ENCODE data around the gene IZUMO1. TPM values are rescaled to one million over a fixed set of nuclear protein-coding genes. Genes with fewer than 3 reads are reported as not detected.
"Not testable (repeated sequence)": the region's sequence is repeated elsewhere in the genome, so short reads cannot be mapped to it uniquely, and the experiment has no call there.

The IZUMO1 gene
- total RNA-seq, 2 donors from 2014 or later: 1.6 to 14.5 TPM

DNA sequence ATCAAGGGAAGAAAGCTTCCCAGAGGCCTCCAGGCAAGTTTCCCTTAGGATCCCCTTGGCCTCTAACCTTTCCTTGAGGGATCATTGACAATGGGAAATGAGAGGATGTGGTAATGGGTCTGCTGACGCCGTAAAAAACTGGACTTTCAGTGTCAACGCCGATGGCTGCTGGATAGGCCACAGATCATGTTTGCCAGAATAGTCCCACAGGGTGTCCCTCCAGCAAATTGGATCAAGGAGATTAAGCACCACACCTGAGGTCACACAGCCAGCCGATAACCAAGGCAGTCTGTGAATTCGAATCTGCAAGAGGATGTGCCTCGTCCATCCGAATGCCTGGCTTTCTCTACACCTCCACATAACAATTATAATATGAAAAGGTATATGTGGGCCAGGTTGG is 46.6 kb upstream of the IZUMO1 start:
- no peak overlapping the region for H3K27ac ChIP-seq

DNA sequence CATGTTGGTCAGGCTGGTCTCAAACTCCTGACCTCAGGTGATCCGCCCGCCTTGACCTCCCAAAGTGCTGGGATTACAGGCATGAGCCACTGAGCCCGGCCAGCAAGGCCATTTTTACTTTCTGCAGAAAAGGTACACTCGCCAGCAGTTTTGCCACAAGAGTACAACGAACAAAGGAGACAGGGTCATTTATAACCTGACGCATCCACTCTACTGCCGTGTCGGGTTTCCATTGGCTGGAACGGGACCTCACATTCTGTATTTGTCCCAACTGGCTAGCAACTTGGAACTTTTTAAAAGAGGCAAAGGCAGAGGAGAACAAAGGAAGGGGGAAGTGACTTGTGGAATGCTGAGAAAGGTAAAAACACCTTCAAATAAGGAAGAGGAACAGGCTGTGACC is 40.6 kb upstream of the IZUMO1 start:
- intact Hi-C loops (cut with DNase I); H3K36me3 ChIP-seq (replicated peaks in 1 of 2; ENCODE audit: insufficient read depth in 1 of 2, low read depth in 2 of 2); DNase-seq; H3K9me3 ChIP-seq; H3K27ac ChIP-seq; H3K4me3 ChIP-seq; H3K27me3 ChIP-seq; ATAC-seq: not testable (repeated sequence)
- WGBS, 2 donors: 80 to 89% methylated on average over 9 of the region's 9 CpGs
- H3K4me1 ChIP-seq: peaks cover 12% of the 10 kb centered on the region

More for the DNA sequence above, 46.6 kb upstream of the IZUMO1 start:
- DNase-seq (no peak), ATAC-seq (no peak)
- WGBS, 2 donors: 68 to 76% methylated on average over 8 of the region's 8 CpGs
- H3K9me3 ChIP-seq: no peaks in the 10 kb centered on the region
- peaks cover 17% of the 10 kb centered on the region for H3K4me1 ChIP-seq
- H3K27me3 ChIP-seq: no peaks in the 10 kb centered on the region
- intact Hi-C loops (cut with DNase I): no loop called here
- no peak overlapping the region for H3K4me3 ChIP-seq
- H3K36me3 ChIP-seq (replicated peaks in 1 of 2; ENCODE audit: insufficient read depth in 1 of 2, low read depth in 2 of 2): no peaks in the 10 kb centered on the region
- TF ChIP-seq, protein P1, sequence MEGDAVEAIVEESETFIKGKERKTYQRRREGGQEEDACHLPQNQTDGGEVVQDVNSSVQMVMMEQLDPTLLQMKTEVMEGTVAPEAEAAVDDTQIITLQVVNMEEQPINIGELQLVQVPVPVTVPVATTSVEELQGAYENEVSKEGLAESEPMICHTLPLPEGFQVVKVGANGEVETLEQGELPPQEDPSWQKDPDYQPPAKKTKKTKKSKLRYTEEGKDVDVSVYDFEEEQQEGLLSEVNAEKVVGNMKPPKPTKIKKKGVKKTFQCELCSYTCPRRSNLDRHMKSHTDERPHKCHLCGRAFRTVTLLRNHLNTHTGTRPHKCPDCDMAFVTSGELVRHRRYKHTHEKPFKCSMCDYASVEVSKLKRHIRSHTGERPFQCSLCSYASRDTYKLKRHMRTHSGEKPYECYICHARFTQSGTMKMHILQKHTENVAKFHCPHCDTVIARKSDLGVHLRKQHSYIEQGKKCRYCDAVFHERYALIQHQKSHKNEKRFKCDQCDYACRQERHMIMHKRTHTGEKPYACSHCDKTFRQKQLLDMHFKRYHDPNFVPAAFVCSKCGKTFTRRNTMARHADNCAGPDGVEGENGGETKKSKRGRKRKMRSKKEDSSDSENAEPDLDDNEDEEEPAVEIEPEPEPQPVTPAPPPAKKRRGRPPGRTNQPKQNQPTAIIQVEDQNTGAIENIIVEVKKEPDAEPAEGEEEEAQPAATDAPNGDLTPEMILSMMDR (IDR thresholded peaks at IDR 0.05): no peak
- no peak for TF ChIP-seq POLR2A (IDR thresholded peaks at IDR 0.05)

DNA sequence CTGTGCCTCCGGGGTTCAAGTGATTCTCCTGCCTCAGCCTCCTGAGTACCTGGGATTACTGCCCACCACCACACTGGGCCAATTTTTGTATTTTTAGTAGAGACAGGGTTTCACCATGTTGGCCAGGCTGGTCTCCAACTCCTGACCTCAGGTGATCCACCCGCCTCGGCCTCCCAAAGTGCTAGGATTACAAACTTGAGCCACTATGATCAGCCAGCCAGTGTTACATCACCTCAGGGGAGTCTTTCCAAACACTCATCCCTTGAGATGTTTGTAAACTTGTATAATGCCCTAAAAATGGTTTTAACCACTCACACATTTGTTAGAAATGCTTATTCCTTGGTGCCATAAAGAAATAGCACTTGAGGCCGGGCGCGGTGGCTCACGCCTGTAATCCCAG is 39.7 kb upstream of the IZUMO1 start:
- peaks cover 21% of the 10 kb centered on the region for H3K4me1 ChIP-seq
- intact Hi-C loops (cut with DNase I); H3K27ac ChIP-seq; H3K27me3 ChIP-seq; H3K36me3 ChIP-seq (replicated peaks in 1 of 2; ENCODE audit: insufficient read depth in 1 of 2, low read depth in 2 of 2); H3K4me3 ChIP-seq; H3K9me3 ChIP-seq; DNase-seq; ATAC-seq: not testable (repeated sequence)
- 86 to 87% methylated on average over 7 of the region's 7 CpGs for WGBS, 2 donors

DNA sequence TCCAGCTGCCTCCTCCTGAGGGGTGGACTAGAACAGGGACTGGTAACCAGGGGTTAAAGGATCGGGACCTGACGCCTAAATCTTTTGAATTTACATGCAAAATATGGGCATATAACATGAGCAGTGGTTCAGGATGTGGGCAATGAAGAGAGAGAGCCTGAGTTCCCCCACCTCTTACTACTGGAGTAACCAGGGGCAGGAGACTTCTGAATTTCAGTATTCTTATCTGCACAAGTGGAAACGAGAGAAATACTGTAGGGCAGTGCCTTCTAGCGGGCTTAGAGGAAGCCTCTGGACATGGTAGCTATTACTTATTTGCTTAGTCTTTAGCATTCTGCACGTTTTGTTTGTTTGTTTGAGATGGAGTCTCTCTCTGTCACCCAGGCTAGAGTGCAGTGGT is 37.8 kb upstream of the IZUMO1 start:
- no peak for ATAC-seq
- Histone ChIP-seq H3K27ac (peak overlapping the region in 3 of 4 donors; percentile 42 to 66 (median 49)), H3K4me1 (peaks cover 38% of the 10 kb centered on the region), H3K27me3 (no peaks in the 10 kb centered on the region), H3K9me3 (no peaks in the 10 kb centered on the region), H3K36me3 (replicated peaks in 1 of 2; ENCODE audit: insufficient read depth in 1 of 2, low read depth in 2 of 2) (no peaks in the 10 kb centered on the region), H3K4me3 (no peak overlapping the region)
- WGBS, 2 donors: 29 to 38% methylated on average over 5 of the region's 5 CpGs
- TF ChIP-seq, protein P1 (IDR thresholded peaks at IDR 0.05): peak; percentile 45 to 87 (median 72)
- no peak for TF ChIP-seq POLR2A (IDR thresholded peaks at IDR 0.05)
- DNase-seq: peak in 2 of 4 donors; percentile 62 to 68
- intact Hi-C loops (cut with DNase I): no loop called here

DNA sequence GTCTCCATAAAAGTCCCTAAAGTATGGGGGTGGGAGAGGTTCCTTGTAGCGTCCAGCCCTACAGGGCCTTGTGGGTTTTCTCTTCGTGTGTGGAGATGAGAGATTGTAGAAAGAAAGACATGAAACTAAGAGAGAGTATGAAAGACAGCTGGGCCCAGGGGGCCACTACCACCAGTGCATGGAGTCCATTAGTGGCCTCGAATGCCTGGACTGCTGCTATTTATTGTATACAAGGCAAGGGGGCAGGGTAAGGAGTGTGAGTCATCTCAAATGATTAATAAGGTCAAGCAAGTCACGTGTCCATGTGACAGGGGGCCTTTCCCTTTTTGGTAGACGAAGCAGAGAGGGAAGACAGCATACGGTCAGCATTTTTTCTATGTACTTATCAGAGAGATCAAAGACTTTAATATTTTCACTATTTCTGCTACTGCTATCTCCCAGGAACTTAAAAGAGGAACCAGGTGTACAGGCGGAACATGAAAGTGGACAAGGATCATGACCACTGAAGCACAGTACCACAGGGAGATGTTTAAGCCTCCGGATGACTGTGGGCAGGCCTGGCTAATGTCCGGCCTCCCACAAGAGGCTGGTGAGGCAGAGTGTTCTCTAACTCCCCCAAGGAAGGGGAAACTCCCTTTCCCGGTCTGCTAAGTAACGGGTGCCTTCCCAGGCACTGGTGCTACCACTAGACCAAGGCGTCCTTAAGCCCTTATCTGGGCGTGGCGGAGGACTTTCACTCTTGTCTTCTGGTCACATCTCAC is 34.1 kb upstream of the IZUMO1 start:
- TF ChIP-seq, protein P1 (IDR thresholded peaks at IDR 0.05): no peak
- TF ChIP-seq POLR2A (IDR thresholded peaks at IDR 0.05): peak in 2 of 3 donors; percentile 80 to 83
- H3K4me1 ChIP-seq: peaks cover 61% of the 10 kb centered on the region
- H3K27ac ChIP-seq: peak overlapping the region; percentile 82 to 92 (median 88)
- ATAC-seq: peak; percentile 39
- H3K4me3 ChIP-seq: no peak overlapping the region
- intact Hi-C loops (cut with DNase I): no loop called here
- H3K9me3 ChIP-seq: no peaks in the 10 kb centered on the region
- H3K36me3 ChIP-seq (replicated peaks in 1 of 2; ENCODE audit: insufficient read depth in 1 of 2, low read depth in 2 of 2): no peaks in the 10 kb centered on the region
- peak; percentile 65 to 88 (median 80) for DNase-seq
- WGBS, 2 donors: 25 to 28% methylated on average over 14 of the region's 14 CpGs
- no peaks in the 10 kb centered on the region for H3K27me3 ChIP-seq

DNA sequence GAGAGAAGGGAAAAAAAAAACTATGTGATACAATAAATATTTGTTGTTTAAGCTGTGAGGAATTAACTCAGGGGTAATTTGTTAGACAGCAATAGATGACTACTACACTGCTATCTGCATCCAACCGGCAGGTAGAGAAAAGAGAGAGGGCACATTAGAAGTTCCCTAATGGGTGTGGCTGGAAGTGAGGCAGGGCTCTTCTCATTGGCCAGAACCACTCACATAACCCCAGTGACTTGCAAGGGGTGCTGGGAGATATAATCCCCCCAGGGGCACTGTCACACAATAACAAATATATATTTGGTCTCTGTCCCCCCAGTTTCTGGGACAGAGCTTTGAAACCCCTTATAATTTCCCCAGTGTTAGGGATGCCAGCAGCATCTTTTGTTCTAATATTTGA is 32.9 kb upstream of the IZUMO1 start:
- Histone ChIP-seq H3K4me1 (peaks cover 69% of the 10 kb centered on the region), H3K27ac (peak overlapping the region in 3 of 4 donors; percentile 31 to 92 (median 92)), H3K27me3 (no peaks in the 10 kb centered on the region), H3K36me3 (replicated peaks in 1 of 2; ENCODE audit: insufficient read depth in 1 of 2, low read depth in 2 of 2) (no peaks in the 10 kb centered on the region), H3K9me3 (no peaks in the 10 kb centered on the region), H3K4me3 (no peak overlapping the region)
- intact Hi-C loops (cut with DNase I): no loop called here
- DNase-seq (no peak), ATAC-seq (no peak)
- 13 to 41% methylated on average over 1 of the region's 1 CpG for WGBS, 2 donors
- TF ChIP-seq, protein P1 (IDR thresholded peaks at IDR 0.05): no peak
- TF ChIP-seq POLR2A (IDR thresholded peaks at IDR 0.05): no peak
